H9 (cell line): ENCODE measurements around the gene PIP5K1C. TPM values are rescaled to one million over a fixed set of nuclear protein-coding genes. Genes with fewer than 3 reads are reported as not detected.

ENCODE experiments used
- DNase-seq: peaks from one replicate; pipeline ENCODE4 v3.0.0-alpha.2; 2017
- H2AFZ ChIP-seq: one replicate; pipeline ENCODE4 v1.6.1; 2013; ENCODE audit warnings: mild to moderate bottlenecking, low read length, control low read depth, moderate library complexity
- H2AK5ac ChIP-seq: 2 replicates; pipeline ENCODE4 v1.6.1; 2013; ENCODE audit warnings: low read length, control low read depth, mixed read lengths; ENCODE audit not compliant: insufficient read length
- H2BK120ac ChIP-seq: one replicate; pipeline ENCODE4 v1.6.1; 2013; ENCODE audit warnings: low read depth, mild to moderate bottlenecking, low read length, control low read depth, inconsistent platforms; ENCODE audit not compliant: poor library complexity, severe bottlenecking
- H2BK12ac ChIP-seq: 2 replicates; pipeline ENCODE4 v1.6.1; 2013; ENCODE audit warnings: low read length, control low read depth, mixed read lengths, low read depth; ENCODE audit not compliant: insufficient read length
- H2BK15ac ChIP-seq: 2 replicates; pipeline ENCODE4 v1.6.1; 2013; ENCODE audit warnings: low read depth, low read length, control low read depth
- H2BK20ac ChIP-seq: one replicate; pipeline ENCODE4 v1.6.1; 2013; ENCODE audit warnings: low read depth, mild to moderate bottlenecking, low read length, control low read depth, inconsistent platforms; ENCODE audit not compliant: poor library complexity, severe bottlenecking
- H2BK5ac ChIP-seq: 2 replicates; pipeline ENCODE4 v1.6.1; 2013; ENCODE audit warnings: low read length, control low read depth, mixed read lengths; ENCODE audit not compliant: insufficient read length
- H3K14ac ChIP-seq: 2 replicates; pipeline ENCODE4 v1.6.1; 2013; ENCODE audit warnings: low read length, control low read depth; ENCODE audit not compliant: insufficient read depth
- H3K18ac ChIP-seq: 2 replicates; pipeline ENCODE4 v1.6.1; 2013; ENCODE audit warnings: low read depth, mild to moderate bottlenecking, mixed read lengths, low read length, control low read depth; ENCODE audit not compliant: insufficient read length
- H3K23ac ChIP-seq: 2 replicates; pipeline ENCODE4 v1.6.1; 2013; ENCODE audit warnings: low read length, control low read depth, mixed read lengths, low read depth; ENCODE audit not compliant: insufficient read length
- H3K23me2 ChIP-seq: 2 replicates; pipeline ENCODE4 v1.6.1; 2013; ENCODE audit warnings: low read depth, mild to moderate bottlenecking, mixed read lengths, low read length, control low read depth; ENCODE audit not compliant: insufficient read length, poor library complexity, severe bottlenecking
- H3K27ac ChIP-seq: 2 replicates; pipeline ENCODE4 v1.5.1; 2013; ENCODE audit warnings: low read length, control low read depth, mixed read lengths, low read depth; ENCODE audit not compliant: insufficient read length
- H3K27me3 ChIP-seq: 2 replicates; pipeline ENCODE4 v1.6.1; 2013; ENCODE audit warnings: low read length, control low read depth, inconsistent platforms; ENCODE audit not compliant: insufficient read depth
- H3K4ac ChIP-seq: 2 replicates; pipeline ENCODE4 v1.6.1; 2013; ENCODE audit warnings: low read depth, mild to moderate bottlenecking, control low read depth, inconsistent platforms, low read length, moderate library complexity
- H3K4me1 ChIP-seq: 2 replicates; pipeline ENCODE4 v1.6.1; 2013; ENCODE audit warnings: low read length, control low read depth, inconsistent platforms; ENCODE audit not compliant: insufficient read depth
- H3K4me2 ChIP-seq: 2 replicates; pipeline ENCODE4 v1.6.1; 2013; ENCODE audit warnings: low read length, control low read depth, mixed read lengths; ENCODE audit not compliant: insufficient read length, insufficient read depth
- H3K56ac ChIP-seq: 2 replicates; pipeline ENCODE4 v1.6.1; 2013; ENCODE audit warnings: low read depth, mild to moderate bottlenecking, mixed read lengths, low read length, control low read depth; ENCODE audit not compliant: insufficient read length
- H3K79me1 ChIP-seq: 2 replicates; pipeline ENCODE4 v1.6.1; 2013; ENCODE audit warnings: low read depth, mild to moderate bottlenecking, moderate library complexity, low read length, control low read depth, inconsistent platforms; ENCODE audit not compliant: insufficient read depth, poor library complexity, severe bottlenecking
- H3K79me2 ChIP-seq: 2 replicates; pipeline ENCODE4 v1.6.1; 2013; ENCODE audit warnings: low read length, control low read depth, inconsistent platforms; ENCODE audit not compliant: insufficient read depth
- H3K9ac ChIP-seq: 2 replicates; pipeline ENCODE4 v1.6.1; 2013; ENCODE audit warnings: low read length, control low read depth, mixed read lengths; ENCODE audit not compliant: insufficient read length; ENCODE audit errors: extremely low read depth
- H3K9me3 ChIP-seq: one replicate; pipeline ENCODE4 v1.6.1; 2013; ENCODE audit warnings: low read depth, low read length, inconsistent platforms; ENCODE audit not compliant: control insufficient read depth
- H3T11ph ChIP-seq: one replicate; pipeline ENCODE4 v1.6.1; 2013; ENCODE audit warnings: mild to moderate bottlenecking, low read length, control low read depth, inconsistent platforms
- H4K20me1 ChIP-seq: one replicate; pipeline ENCODE4 v1.6.1; 2013; ENCODE audit not compliant: control insufficient read depth, insufficient read length, insufficient read depth
- H4K5ac ChIP-seq: 2 replicates; pipeline ENCODE4 v1.6.1; 2013; ENCODE audit warnings: low read depth, mild to moderate bottlenecking, mixed read lengths, low read length, control low read depth; ENCODE audit not compliant: insufficient read length
- H4K8ac ChIP-seq: replicated peaks from 2 replicates; pipeline ENCODE4 v1.6.1; 2013; ENCODE audit warnings: low read length, control low read depth, mixed read lengths, low read depth; ENCODE audit not compliant: insufficient read length
- H4K91ac ChIP-seq: 2 replicates; pipeline ENCODE4 v1.6.1; 2013; ENCODE audit warnings: low read depth, mild to moderate bottlenecking, moderate library complexity, mixed read lengths, low read length, control low read depth; ENCODE audit not compliant: insufficient read length
- H3K27ac Mint-ChIP-seq, 3 experiments: 2 replicates in 2 of 3; 3 replicates in 1 of 3; pipeline ENCODE4 v1.8.0; 2020 to 2021; ENCODE audit warnings: mixed read lengths in 3 of 3, mild to moderate bottlenecking in 1 of 3, moderate library complexity in 1 of 3
- H3K27me3 Mint-ChIP-seq: 2 replicates; pipeline ENCODE4 v1.8.0; 2021; ENCODE audit warnings: low read depth, mild to moderate bottlenecking, moderate library complexity, mixed read lengths
- H3K36me3 Mint-ChIP-seq, 3 experiments: 2 replicates in 2 of 3; 3 replicates in 1 of 3; pipeline ENCODE4 v1.8.0; 2020 to 2021; ENCODE audit warnings: low read depth in 3 of 3, mixed read lengths in 3 of 3; ENCODE audit not compliant: insufficient read depth in 1 of 3
- H3K4me1 Mint-ChIP-seq, 2 experiments: 2 replicates each; pipeline ENCODE4 v1.8.0; 2020; ENCODE audit warnings: mixed read lengths in 2 of 2
- H3K4me3 Mint-ChIP-seq, 2 experiments: 2 replicates in 1 of 2; 3 replicates in 1 of 2; pipeline ENCODE4 v1.8.0; 2020 to 2021; ENCODE audit warnings: mild to moderate bottlenecking in 2 of 2, mixed read lengths in 2 of 2, moderate library complexity in 1 of 2
- H3K9me3 Mint-ChIP-seq, 2 experiments: 2 replicates in 1 of 2; 3 replicates in 1 of 2; pipeline ENCODE4 v1.8.0; 2020; ENCODE audit warnings: mild to moderate bottlenecking in 2 of 2, mixed read lengths in 2 of 2, moderate library complexity in 1 of 2
- CTCF ChIP-seq: fragments of 200-600 bp; sonication (generic); conservative IDR thresholded peaks from 3 replicates; pipeline ENCODE4 v1.8.0; 2021; ENCODE audit warnings: antibody characterized with exemption, mild to moderate bottlenecking
- WGBS: extraction: QIAGEN DNeasy Blood & Tissue Kit; methylation state at CpG from one replicate; pipeline ENCODE4 v1.1.7; 2013; ENCODE audit warnings: missing lambda C conversion rate, low lambda C conversion rate, mixed read lengths; ENCODE audit not compliant: insufficient read length; ENCODE audit errors: extremely low coverage; 5-methylcytosine and 5-hydroxymethylcytosine counted together
- total RNA-seq: library from RNA; stranded (reverse); gene quantifications from 2 replicates; pipeline ENCODE4 v1.2.1, GENCODE V29; 2021

The PIP5K1C gene
- total RNA-seq, 1 experiment from 2014 or later = 41.7 TPM

- Histone ChIP-seq H4K8ac (no peak overlapping the region), H4K5ac (no peak overlapping the region), H3K9me3 (no peaks in the 10 kb centered on the region), H3K4me2 (no peak overlapping the region), H2BK20ac (no peak overlapping the region), H3K56ac (no peak overlapping the region), H3K27ac (no peak overlapping the region), H3K27me3 (no peaks in the 10 kb centered on the region), H2BK120ac (no peak overlapping the region), H3K23ac (no peak overlapping the region), H3K9ac (no peak overlapping the region), H3K79me2 (no peaks in the 10 kb centered on the region), H2AK5ac (no peak overlapping the region), H2AFZ (no peak overlapping the region), H2BK15ac (no peak overlapping the region), H3K4ac (no peak overlapping the region), H3K23me2 (no peaks in the 10 kb centered on the region), H3K4me1 (no peaks in the 10 kb centered on the region), H2BK5ac (no peak overlapping the region), H4K20me1 (no peaks in the 10 kb centered on the region), H3T11ph (no peak overlapping the region), H4K91ac (no peak overlapping the region), H3K79me1 (no peaks in the 10 kb centered on the region), H3K14ac (no peak overlapping the region), H3K18ac (no peak overlapping the region), H2BK12ac (no peak overlapping the region)
- Mint-ChIP-seq H3K27ac (no peak overlapping the region), H3K4me3 (no peak overlapping the region), H3K4me1 (no peaks in the 10 kb centered on the region), H3K36me3 (peaks cover 8 to 42% (median 35%) of the 10 kb centered on the region in 3 experiments), H3K27me3 (no peaks in the 10 kb centered on the region), H3K9me3 (no peaks in the 10 kb centered on the region; a peak in 1 of 5 replicates)
- TF ChIP-seq CTCF = no peak
- DNase-seq = no peak
- no CpG with 5 or more reads among the region's 25 CpGs for WGBS
Measured at GRCh38 chr19:3655402-3656072, 44.7 kb downstream of the PIP5K1C start.
